HUDEP-2 (cell line): ENCODE data around the gene DGCR8.
"Not testable (repeated sequence)": the region's sequence is repeated elsewhere in the genome, so short reads cannot be mapped to it uniquely, and the experiment has no call there.

Experiments used
- DNase-seq, 76 experiments: peaks; one replicate each; lab custom pipeline; 2025; ENCODE audit not compliant: unreplicated experiment in 76 of 76; lab: John Stamatoyannopoulos, UW

The DGCR8 gene

DNA sequence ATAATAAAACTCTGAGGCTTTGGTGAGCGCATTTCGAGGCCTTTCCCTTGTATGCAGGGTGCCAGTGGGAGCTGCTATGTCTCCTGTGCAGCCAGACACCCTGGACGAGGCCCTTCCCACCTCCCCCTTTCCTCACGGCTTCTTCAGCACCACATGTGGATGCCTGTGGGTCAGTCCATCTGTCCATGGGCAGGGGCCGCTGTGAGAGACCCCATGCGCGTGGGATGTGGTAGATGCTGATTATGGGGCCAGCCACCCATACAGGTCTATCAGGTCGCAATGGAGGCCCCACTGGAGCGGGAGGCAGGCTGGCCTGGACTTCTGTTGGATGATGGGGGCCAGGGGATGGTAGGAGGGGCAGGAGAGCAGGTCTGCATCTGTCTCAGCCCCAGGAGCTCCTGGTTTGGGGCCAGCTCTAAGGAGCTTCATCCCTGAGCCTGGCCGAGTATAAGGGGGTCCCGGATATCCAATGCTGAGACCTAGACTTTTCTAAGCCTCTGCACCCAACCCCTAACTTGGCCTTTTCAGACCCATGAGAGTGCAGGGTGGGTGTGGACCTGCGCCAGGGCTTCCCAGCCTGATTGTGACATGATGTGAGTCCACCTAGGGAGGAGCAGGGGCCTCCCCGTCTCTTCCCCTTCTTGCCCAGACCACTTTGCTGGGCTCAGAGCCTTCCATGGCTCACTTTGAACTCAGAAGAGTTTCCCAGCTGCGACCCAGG lies 14.0 kb upstream of the DGCR8 start:
- DNase-seq, result no peak

GRCh38 chr22:20066617-20067383 lies 13.2 kb upstream of the DGCR8 start:
- no peak for DNase-seq

DNA sequence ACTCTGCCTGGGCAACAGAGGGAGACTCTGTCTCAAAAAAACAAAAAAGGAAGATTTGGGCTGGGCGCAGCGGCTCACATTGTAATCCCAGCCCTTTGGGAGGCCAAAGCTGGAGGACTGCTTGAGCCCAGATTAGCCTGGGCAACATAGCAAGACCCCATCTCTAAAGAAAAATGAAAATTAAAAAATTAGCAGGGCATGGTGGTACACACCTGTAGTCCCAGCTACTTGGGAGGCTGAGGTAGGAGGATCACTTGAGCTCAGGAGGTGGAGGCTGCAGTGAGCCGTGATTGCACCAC lies 12.7 kb upstream of the DGCR8 start:
- not testable (repeated sequence) for DNase-seq

GRCh38 chr22:20068640-20069039 lies 11.4 kb upstream of the DGCR8 start:
- no peak for DNase-seq

DNA sequence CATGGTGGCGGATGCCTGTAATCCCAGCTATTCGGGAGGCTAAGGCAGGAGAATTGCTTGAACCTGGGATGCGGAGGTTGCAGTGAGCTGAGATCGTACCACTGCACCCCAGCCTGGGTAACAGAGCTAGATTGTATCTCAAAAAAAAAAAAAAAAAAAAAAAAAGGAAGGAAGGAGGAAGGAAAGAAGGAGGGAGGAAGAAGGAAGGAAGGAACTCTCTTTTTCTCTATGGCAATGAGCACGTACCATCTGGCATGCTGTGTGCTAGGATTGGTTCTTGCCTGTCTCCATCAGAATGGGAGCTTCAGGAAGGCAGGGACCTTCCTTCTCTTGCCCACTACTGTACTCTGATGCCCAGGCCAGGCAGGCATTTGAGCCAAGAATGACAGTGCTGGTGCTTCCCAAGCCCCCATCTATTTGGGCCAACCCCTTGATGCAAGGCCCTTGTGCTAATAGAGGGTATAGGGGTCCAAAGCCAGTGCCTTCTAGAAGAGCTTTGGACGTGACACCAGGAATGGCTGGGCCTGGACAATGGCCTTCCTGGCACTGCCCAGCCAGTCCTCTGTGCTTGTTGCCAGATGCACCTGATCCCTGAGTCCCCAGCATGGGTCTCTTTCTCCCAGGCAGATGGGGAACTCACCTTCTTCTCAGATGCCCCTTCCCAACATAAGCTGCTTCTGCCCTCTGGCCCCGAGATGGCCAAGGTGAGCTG lies 10.6 kb upstream of the DGCR8 start:
- no peak for DNase-seq

DNA sequence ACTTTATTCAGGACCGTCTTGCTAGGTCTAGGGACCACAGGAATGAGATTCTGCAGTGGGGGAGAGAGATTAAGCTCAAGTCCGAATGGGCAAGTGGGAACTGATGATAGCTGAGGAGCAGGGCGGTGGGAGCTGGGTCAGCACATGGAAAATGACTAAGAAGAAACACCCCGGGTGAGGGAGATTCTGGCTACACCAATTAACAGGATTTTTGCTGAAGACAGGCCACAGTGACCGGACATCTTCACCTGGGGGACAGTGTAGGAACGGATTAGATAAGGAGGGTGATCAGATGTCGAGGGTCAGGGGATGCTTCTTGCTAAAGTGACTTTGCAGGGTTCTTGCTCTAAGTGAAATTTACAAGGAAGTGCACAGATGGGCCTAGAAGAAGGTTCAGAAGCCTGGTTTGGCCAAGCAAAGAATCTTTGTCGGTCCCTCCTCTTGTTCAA lies 8.5 kb upstream of the DGCR8 start:
- DNase-seq, result no peak

DNA sequence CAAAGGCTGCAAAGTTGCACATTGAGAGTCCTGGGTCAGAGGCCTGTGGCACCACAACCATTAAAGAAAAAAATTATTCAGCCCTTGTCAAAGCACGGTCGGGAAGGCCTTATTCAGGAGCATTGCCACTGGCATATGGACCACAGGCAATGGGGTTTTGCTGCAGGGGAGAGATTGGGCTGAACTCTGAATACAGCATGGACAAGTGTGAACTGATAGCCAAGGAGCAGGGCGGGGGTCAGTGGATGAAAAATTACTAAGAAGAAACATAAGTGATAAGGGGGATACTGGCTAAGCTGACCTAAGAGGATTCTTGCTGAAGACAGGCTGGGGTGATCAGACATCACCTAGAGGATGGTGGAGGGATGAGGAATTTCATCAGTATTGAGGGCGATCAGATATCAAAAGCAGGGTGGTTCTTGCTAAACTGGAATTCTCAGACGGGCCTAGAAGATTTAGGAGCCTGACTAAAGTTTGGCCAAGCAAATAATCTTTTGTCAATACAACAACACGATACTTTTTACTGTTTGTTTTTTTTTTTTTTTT lies 3.3 kb upstream of the DGCR8 start:
- peak in 5 of 76 experiments; percentile 13 to 34 (median 16) for DNase-seq

DNA sequence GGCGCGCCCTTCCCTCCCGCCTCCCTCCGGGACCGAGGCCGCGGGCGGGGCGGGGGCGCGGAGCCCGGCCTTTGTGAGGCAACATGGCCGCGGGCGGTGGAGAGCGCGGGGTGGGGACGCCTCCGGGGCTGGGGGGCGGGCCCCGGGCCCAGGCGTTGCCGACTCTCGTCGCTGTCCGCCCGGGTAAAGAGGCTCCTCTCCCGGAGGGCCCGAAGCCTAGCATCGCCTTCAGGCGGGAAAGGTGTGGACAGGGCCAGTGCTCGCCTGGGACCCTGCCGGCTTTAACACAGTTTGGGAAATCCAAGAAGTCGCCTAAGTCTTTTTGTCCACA lies 369 bp downstream of the DGCR8 start:
- peak in 49 of 76 experiments; percentile 19 to 72 (median 52) for DNase-seq

GRCh38 chr22:20080776-20081654 lies 974 bp downstream of the DGCR8 start:
- peak in 17 of 76 experiments; percentile 7 to 50 (median 31) for DNase-seq

GRCh38 chr22:20083157-20083890 lies 3.3 kb downstream of the DGCR8 start:
- DNase-seq, result no peak

GRCh38 chr22:20083891-20084546 lies 4.0 kb downstream of the DGCR8 start:
- no peak for DNase-seq

- DNase-seq, result peak in 30 of 76 experiments; percentile 7 to 50 (median 28)
Measured at GRCh38 chr22:20084547-20085413, 4.7 kb downstream of the DGCR8 start.

GRCh38 chr22:20085651-20086050 lies 5.6 kb downstream of the DGCR8 start:
- DNase-seq, result no peak

DNA sequence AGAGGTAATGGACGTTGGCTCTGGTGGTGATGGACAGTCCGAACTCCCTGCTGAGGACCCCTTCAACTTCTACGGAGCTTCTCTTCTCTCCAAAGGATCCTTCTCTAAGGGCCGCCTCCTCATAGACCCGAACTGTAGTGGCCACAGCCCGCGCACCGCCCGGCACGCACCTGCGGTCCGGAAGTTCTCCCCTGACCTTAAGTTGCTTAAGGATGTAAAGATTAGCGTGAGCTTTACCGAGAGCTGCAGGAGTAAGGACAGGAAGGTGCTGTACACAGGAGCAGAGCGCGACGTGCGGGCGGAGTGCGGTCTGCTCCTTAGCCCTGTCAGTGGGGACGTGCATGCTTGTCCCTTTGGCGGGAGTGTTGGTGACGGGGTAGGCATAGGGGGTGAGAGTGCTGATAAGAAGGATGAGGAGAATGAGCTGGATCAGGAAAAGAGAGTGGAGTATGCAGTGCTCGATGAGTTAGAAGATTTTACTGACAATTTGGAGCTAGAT lies 6.1 kb downstream of the DGCR8 start:
- no peak for DNase-seq

DNA sequence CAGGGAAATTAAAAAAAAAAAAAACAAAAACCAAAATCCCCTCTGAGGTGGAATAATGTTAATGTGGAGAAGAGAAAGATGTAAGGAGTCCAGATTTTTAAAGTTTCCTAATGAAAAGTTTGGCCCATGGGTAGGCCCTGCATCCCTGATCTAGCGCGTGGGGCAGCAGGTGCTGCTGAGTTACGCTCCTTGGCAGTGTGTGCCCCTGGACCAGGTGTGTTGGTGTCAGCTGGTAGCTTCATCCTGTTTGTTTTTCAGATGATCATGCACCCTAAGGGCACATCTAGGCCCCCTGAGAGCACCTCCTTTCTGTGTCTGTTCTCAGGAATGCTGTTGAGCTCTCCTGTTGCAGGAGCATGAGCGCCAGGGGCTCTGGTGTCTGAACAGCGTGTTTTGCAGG lies 6.7 kb downstream of the DGCR8 start:
- DNase-seq, result no peak

- DNase-seq, result no peak
Measured at GRCh38 chr22:20087319-20088262, 7.5 kb downstream of the DGCR8 start.

DNA sequence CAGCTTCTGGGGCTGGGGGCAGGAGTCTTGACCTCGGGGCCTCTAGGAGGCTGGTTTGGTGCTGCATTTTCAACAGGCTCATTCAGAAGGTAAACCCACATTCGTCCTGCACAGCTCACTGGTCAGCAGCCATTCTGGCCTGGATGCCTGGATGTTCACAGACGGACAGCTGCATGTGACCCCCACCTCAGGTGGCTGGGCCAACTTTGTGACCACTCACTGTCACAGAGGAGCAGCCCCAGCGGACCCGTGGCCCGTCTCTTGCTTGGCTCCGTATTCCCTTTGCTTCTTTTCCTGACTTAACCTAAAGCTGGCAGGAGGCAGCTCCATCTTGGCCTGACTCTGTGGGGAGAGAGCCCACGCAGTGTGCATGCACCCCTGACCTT lies 8.2 kb downstream of the DGCR8 start:
- DNase-seq, result no peak
